Measurements from ENCODE around the gene SNRNP35. TPM values are rescaled to one million over a fixed set of nuclear protein-coding genes. Genes with fewer than 3 reads are reported as not detected.
"Not testable (repeated sequence)": the region's sequence is repeated elsewhere in the genome, so short reads cannot be mapped to it uniquely, and the experiment has no call there.

SNRNP35 gene
- total and polyA plus RNA-seq, 2 donors, result 13.0 to 21.9 TPM

- no peak overlapping the region for H3K27ac ChIP-seq (ENCODE audit: low read depth)
- no peaks in the 10 kb centered on the region for H3K4me1 ChIP-seq (ENCODE audit: insufficient read depth)
- 87% methylated on average over 14 of the region's 14 CpGs for WGBS
- no peak overlapping the region for H3K4me3 ChIP-seq (ENCODE audit: low read depth, low read length)
- no peak for DNase-seq (ENCODE audit: extremely low spot score)
- no peaks in the 10 kb centered on the region for H3K36me3 ChIP-seq (ENCODE audit: insufficient read depth)
Observed at GRCh38 chr12:123485756-123486155, 27.8 kb downstream of the SNRNP35 start.

- Histone ChIP-seq H3K36me3 (ENCODE audit: insufficient read depth) (no peaks in the 10 kb centered on the region), H3K27ac (ENCODE audit: low read depth) (no peak overlapping the region), H3K4me1 (ENCODE audit: insufficient read depth) (no peaks in the 10 kb centered on the region), H3K4me3 (ENCODE audit: low read depth, low read length) (no peak overlapping the region)
- 97% methylated on average over 6 of the region's 6 CpGs for WGBS
- DNase-seq (ENCODE audit: extremely low spot score), result no peak
Observed at GRCh38 chr12:123487428-123487827, 29.5 kb downstream of the SNRNP35 start.

- 73% methylated on average over 20 of the region's 20 CpGs for WGBS
- Histone ChIP-seq H3K4me3 (ENCODE audit: low read depth, low read length) (no peak overlapping the region), H3K27ac (ENCODE audit: low read depth) (no peak overlapping the region), H3K4me1 (ENCODE audit: insufficient read depth) (no peaks in the 10 kb centered on the region), H3K36me3 (ENCODE audit: insufficient read depth) (no peaks in the 10 kb centered on the region)
- DNase-seq (ENCODE audit: extremely low spot score), result no peak
Observed at GRCh38 chr12:123488539-123489230, 30.7 kb downstream of the SNRNP35 start.

- no peaks in the 10 kb centered on the region for H3K36me3 ChIP-seq (ENCODE audit: insufficient read depth)
- no peak overlapping the region for H3K27ac ChIP-seq (ENCODE audit: low read depth)
- no peaks in the 10 kb centered on the region for H3K4me1 ChIP-seq (ENCODE audit: insufficient read depth)
- H3K4me3 ChIP-seq (ENCODE audit: low read depth, low read length), result no peak overlapping the region
- 88% methylated on average over 6 of the region's 6 CpGs for WGBS
- no peak for DNase-seq (ENCODE audit: extremely low spot score)
Observed at GRCh38 chr12:123489580-123489979, 31.6 kb downstream of the SNRNP35 start.

GRCh38 chr12:123490089-123490488 lies 32.1 kb downstream of the SNRNP35 start:
- WGBS, result 74% methylated on average over 5 of the region's 5 CpGs
- no peaks in the 10 kb centered on the region for H3K4me1 ChIP-seq (ENCODE audit: insufficient read depth)
- no peaks in the 10 kb centered on the region for H3K36me3 ChIP-seq (ENCODE audit: insufficient read depth)
- H3K4me3 ChIP-seq (ENCODE audit: low read depth, low read length), result no peak overlapping the region
- H3K27ac ChIP-seq (ENCODE audit: low read depth), result no peak overlapping the region
- no peak for DNase-seq (ENCODE audit: extremely low spot score)

GRCh38 chr12:123491056-123491455 lies 33.1 kb downstream of the SNRNP35 start:
- DNase-seq (ENCODE audit: extremely low spot score), result no peak
- Histone ChIP-seq H3K27ac (ENCODE audit: low read depth) (no peak overlapping the region), H3K4me3 (ENCODE audit: low read depth, low read length) (no peak overlapping the region), H3K4me1 (ENCODE audit: insufficient read depth) (no peaks in the 10 kb centered on the region), H3K36me3 (ENCODE audit: insufficient read depth) (no peaks in the 10 kb centered on the region)
- 89% methylated on average over 11 of the region's 11 CpGs for WGBS

GRCh38 chr12:123491481-123491880 lies 33.5 kb downstream of the SNRNP35 start:
- H3K4me3 ChIP-seq (ENCODE audit: low read depth, low read length), result no peak overlapping the region
- no peak for DNase-seq (ENCODE audit: extremely low spot score)
- H3K4me1 ChIP-seq (ENCODE audit: insufficient read depth), result no peaks in the 10 kb centered on the region
- H3K27ac ChIP-seq (ENCODE audit: low read depth), result no peak overlapping the region
- H3K36me3 ChIP-seq (ENCODE audit: insufficient read depth), result no peaks in the 10 kb centered on the region
- 92% methylated on average over 13 of the region's 13 CpGs for WGBS

- not testable (repeated sequence) for DNase-seq (ENCODE audit: extremely low spot score); H3K4me1 ChIP-seq (ENCODE audit: insufficient read depth); H3K27ac ChIP-seq (ENCODE audit: low read depth); H3K36me3 ChIP-seq (ENCODE audit: insufficient read depth); H3K4me3 ChIP-seq (ENCODE audit: low read depth, low read length)
- WGBS, result 61% methylated on average over 7 of the region's 7 CpGs
Observed at GRCh38 chr12:123492339-123493039, 34.5 kb downstream of the SNRNP35 start.

GRCh38 chr12:123494124-123494851 lies 36.3 kb downstream of the SNRNP35 start:
- H3K27ac ChIP-seq (ENCODE audit: low read depth), result no peak overlapping the region
- no peak overlapping the region for H3K4me3 ChIP-seq (ENCODE audit: low read depth, low read length)
- no peaks in the 10 kb centered on the region for H3K36me3 ChIP-seq (ENCODE audit: insufficient read depth)
- no peak for DNase-seq (ENCODE audit: extremely low spot score)
- WGBS, result 85% methylated on average over 18 of the region's 18 CpGs
- no peaks in the 10 kb centered on the region for H3K4me1 ChIP-seq (ENCODE audit: insufficient read depth)

GRCh38 chr12:123497065-123497464 lies 39.1 kb downstream of the SNRNP35 start:
- Histone ChIP-seq H3K27ac (ENCODE audit: low read depth) (no peak overlapping the region), H3K4me1 (ENCODE audit: insufficient read depth) (no peaks in the 10 kb centered on the region), H3K4me3 (ENCODE audit: low read depth, low read length) (no peak overlapping the region), H3K36me3 (ENCODE audit: insufficient read depth) (no peaks in the 10 kb centered on the region)
- WGBS, result 98% methylated on average over 7 of the region's 7 CpGs
- DNase-seq (ENCODE audit: extremely low spot score), result no peak

- Histone ChIP-seq H3K4me1 (ENCODE audit: insufficient read depth) (no peaks in the 10 kb centered on the region), H3K36me3 (ENCODE audit: insufficient read depth) (no peaks in the 10 kb centered on the region), H3K27ac (ENCODE audit: low read depth) (no peak overlapping the region), H3K4me3 (ENCODE audit: low read depth, low read length) (no peak overlapping the region)
- no peak for DNase-seq (ENCODE audit: extremely low spot score)
- WGBS, result 95% methylated on average over 13 of the region's 13 CpGs
Observed at GRCh38 chr12:123498126-123498825, 40.3 kb downstream of the SNRNP35 start.

GRCh38 chr12:123499332-123499731 lies 41.4 kb downstream of the SNRNP35 start:
- H3K36me3 ChIP-seq (ENCODE audit: insufficient read depth), result no peaks in the 10 kb centered on the region
- H3K4me1 ChIP-seq (ENCODE audit: insufficient read depth), result no peaks in the 10 kb centered on the region
- no peak overlapping the region for H3K27ac ChIP-seq (ENCODE audit: low read depth)
- WGBS, result 90% methylated on average over 16 of the region's 16 CpGs
- DNase-seq (ENCODE audit: extremely low spot score), result no peak
- no peak overlapping the region for H3K4me3 ChIP-seq (ENCODE audit: low read depth, low read length)

- H3K4me3 ChIP-seq (ENCODE audit: low read depth, low read length), result no peak overlapping the region
- no peak for DNase-seq (ENCODE audit: extremely low spot score)
- no peaks in the 10 kb centered on the region for H3K4me1 ChIP-seq (ENCODE audit: insufficient read depth)
- 89% methylated on average over 12 of the region's 12 CpGs for WGBS
- H3K27ac ChIP-seq (ENCODE audit: low read depth), result no peak overlapping the region
- H3K36me3 ChIP-seq (ENCODE audit: insufficient read depth), result no peaks in the 10 kb centered on the region
Observed at GRCh38 chr12:123502163-123502704, 44.3 kb downstream of the SNRNP35 start.
